Kidney tubule cell (primary cell): ENCODE data around the gene MINDY1.

Experiments
- DNase-seq: peaks from one replicate; pipeline ENCODE4 v3.0.0-alpha.2; 2018; ENCODE audit warnings: low spot score

Gene MINDY1

GRCh38 chr1:151011154-151011850 is 4.6 kb upstream of the MINDY1 start:
- no peak for DNase-seq

GRCh38 chr1:151010346-151010726 is 3.6 kb upstream of the MINDY1 start:
- no peak for DNase-seq

GRCh38 chr1:151009674-151010345 is 3.1 kb upstream of the MINDY1 start:
- no peak for DNase-seq

GRCh38 chr1:151009206-151009587 is 2.5 kb upstream of the MINDY1 start:
- peak; percentile 72 for DNase-seq

GRCh38 chr1:151008244-151009205 is 1.8 kb upstream of the MINDY1 start, which contains the start of gene PRUNE1:
Gene PRUNE1 (plus strand): TSS chr1:151008449. CDS start chr1:151008633, 184 bp downstream.
- DNase-seq, result peak; percentile 98

GRCh38 chr1:151007853-151008243 is 1.1 kb upstream of the MINDY1 start:
- no peak for DNase-seq

- no peak for DNase-seq
These were observed 878 bp downstream of the MINDY1 start for GRCh38 chr1:151005729-151006319.

GRCh38 chr1:151003180-151003579 is 3.5 kb downstream of the MINDY1 start:
- no peak for DNase-seq

GRCh38 chr1:151002611-151003010 is 4.1 kb downstream of the MINDY1 start:
- DNase-seq, result peak; percentile 33

GRCh38 chr1:151002051-151002450 is 4.7 kb downstream of the MINDY1 start:
- no peak for DNase-seq

- peak; percentile 43 for DNase-seq
These were observed 5.1 kb downstream of the MINDY1 start for GRCh38 chr1:151001602-151002001.

- DNase-seq, result no peak
These were observed 6.3 kb downstream of the MINDY1 start for GRCh38 chr1:151000408-151000807.

GRCh38 chr1:150999926-151000325 is 6.8 kb downstream of the MINDY1 start:
- DNase-seq, result no peak

GRCh38 chr1:150999051-150999674 is 7.5 kb downstream of the MINDY1 start:
- no peak for DNase-seq

GRCh38 chr1:150997949-150998348 is 8.8 kb downstream of the MINDY1 start:
- no peak for DNase-seq

- DNase-seq, result no peak
These were observed 9.4 kb downstream of the MINDY1 start for GRCh38 chr1:150997126-150997872.

GRCh38 chr1:150995896-150996295 is 10.8 kb downstream of the MINDY1 start:
- DNase-seq, result no peak

- no peak for DNase-seq
These were observed 11.2 kb downstream of the MINDY1 start for GRCh38 chr1:150995460-150995859.

- DNase-seq, result no peak
These were observed 12.5 kb downstream of the MINDY1 start for GRCh38 chr1:150994248-150994647.

- DNase-seq, result peak; percentile 61
These were observed 14.1 kb downstream of the MINDY1 start for GRCh38 chr1:150992626-150993025.

- DNase-seq, result no peak
These were observed 18.8 kb downstream of the MINDY1 start for GRCh38 chr1:150987924-150988323.
